ENCODE data around the gene LY6G6D. TPM values are rescaled to one million over a fixed set of nuclear protein-coding genes. Genes with fewer than 3 reads are reported as not detected.

LY6G6D gene
- total RNA-seq, 6 experiments from 2014 or later: not detected

DNA sequence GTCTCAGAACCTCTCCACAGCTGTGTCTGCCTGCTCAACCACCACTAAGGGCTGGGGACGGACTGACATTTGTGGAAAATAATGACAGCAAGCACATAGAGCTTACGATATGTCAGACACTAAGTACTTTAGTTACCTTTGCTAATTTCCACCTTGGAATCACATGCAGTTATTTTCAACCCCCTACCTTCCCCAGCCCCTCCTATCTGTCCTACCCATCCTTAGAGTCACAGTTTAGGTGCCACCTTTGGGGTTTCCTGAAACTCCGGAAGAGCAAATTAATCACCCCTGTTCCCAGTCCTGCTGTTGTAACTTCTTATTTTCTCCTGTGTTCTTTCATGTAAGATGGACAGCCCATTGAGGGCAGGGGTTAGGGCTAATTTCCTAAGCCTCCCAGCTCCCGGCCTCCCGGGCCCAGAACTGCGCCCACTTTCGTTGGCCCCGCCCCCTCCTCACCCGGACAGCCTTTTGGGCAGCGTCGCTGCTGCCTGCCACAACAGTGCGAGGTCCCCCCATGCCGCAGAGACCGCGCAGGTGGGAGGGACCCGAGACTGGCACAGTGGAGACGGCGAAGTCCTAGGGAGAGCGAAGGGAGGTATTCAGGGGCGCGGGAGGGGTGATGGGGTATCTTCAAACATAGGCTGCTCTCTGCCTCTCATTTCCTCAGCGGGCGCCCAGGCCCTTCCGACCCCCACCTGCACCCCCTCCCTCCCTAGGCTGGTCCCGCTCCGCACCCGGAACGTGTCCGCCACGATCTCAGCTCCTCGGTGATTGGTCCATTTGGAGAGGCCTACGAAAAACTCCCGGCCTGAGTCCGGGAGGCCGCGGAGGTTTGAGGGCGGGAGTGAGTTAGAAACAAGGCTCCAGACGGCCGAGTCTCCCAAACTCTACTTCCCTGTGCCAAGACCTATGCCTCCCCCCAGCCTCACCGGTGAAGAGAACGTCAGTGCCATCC, 12.8 kb downstream of the LY6G6D start:
- Mint-ChIP-seq H3K4me3 (peak overlapping the region; percentile 93), H3K36me3 (ENCODE audit: low read depth) (peaks cover 24% of the 10 kb centered on the region), H3K27ac (no peak overlapping the region), H3K9me3 (no peaks in the 10 kb centered on the region), H3K27me3 (ENCODE audit: insufficient read depth) (peaks cover 6% of the 10 kb centered on the region), H3K4me1 (ENCODE audit: low read depth) (peaks cover 36% of the 10 kb centered on the region)
- TF ChIP-seq, protein P1, sequence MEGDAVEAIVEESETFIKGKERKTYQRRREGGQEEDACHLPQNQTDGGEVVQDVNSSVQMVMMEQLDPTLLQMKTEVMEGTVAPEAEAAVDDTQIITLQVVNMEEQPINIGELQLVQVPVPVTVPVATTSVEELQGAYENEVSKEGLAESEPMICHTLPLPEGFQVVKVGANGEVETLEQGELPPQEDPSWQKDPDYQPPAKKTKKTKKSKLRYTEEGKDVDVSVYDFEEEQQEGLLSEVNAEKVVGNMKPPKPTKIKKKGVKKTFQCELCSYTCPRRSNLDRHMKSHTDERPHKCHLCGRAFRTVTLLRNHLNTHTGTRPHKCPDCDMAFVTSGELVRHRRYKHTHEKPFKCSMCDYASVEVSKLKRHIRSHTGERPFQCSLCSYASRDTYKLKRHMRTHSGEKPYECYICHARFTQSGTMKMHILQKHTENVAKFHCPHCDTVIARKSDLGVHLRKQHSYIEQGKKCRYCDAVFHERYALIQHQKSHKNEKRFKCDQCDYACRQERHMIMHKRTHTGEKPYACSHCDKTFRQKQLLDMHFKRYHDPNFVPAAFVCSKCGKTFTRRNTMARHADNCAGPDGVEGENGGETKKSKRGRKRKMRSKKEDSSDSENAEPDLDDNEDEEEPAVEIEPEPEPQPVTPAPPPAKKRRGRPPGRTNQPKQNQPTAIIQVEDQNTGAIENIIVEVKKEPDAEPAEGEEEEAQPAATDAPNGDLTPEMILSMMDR (IDR thresholded peaks at IDR 0.05): no peak
- DNase-seq: no peak

DNA sequence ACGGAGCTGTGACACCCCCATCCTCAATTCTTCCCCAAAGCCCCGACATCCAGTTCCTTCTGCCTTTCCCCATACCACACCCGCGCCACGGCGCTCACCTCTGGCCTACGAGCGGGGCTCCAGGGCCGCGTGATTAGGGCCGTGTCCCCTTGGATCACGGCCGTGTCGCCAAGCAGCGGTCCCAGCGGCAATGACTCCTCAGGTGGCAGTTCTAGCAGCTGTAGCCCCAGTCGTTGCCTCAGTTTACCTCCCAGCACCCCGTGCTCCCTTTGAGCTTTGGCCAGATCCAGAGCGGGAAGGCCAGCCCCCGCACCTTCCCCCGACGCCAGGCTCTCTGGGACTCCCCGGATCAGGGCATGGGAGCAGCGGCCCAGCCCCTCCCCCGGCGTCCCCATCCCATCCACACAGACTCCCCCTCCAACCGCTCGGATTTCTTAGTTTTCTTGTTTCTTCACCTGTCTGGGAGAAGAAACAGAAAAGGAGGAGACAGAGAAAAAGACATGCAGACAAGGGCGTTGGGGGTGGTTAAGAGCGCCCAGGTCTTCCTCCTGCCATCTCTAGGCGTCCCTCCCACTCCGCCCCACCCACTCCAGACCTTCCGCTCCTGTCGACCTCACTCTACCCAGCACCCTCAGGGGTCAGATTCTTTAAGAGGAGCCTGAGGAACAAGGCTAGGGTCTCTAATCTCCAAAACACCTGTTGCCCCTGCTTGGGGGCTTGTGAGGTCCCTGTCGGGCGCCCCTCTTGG, 13.8 kb downstream of the LY6G6D start, which contains the start of gene DDAH2:
TSS of gene DDAH2 (minus strand) at position 533 of the 748 bp plus-strand sequence. CDS start at position 395, 138 bp downstream.
- Mint-ChIP-seq H3K4me1 (ENCODE audit: low read depth) (peaks cover 46% of the 10 kb centered on the region), H3K27ac (peak within 1 kb of the TSS; percentile 94), H3K4me3 (peak within 1 kb of the TSS; percentile 93), H3K27me3 (ENCODE audit: insufficient read depth) (peaks cover 4% of the 10 kb centered on the region), H3K9me3 (no peaks in the 10 kb centered on the region), H3K36me3 (ENCODE audit: low read depth) (peaks cover 34% of the 10 kb centered on the region)
- DNase-seq: no peak
- TF ChIP-seq, protein P1 (IDR thresholded peaks at IDR 0.05): no peak; the same call in 1 of the 2 replicates

DNA sequence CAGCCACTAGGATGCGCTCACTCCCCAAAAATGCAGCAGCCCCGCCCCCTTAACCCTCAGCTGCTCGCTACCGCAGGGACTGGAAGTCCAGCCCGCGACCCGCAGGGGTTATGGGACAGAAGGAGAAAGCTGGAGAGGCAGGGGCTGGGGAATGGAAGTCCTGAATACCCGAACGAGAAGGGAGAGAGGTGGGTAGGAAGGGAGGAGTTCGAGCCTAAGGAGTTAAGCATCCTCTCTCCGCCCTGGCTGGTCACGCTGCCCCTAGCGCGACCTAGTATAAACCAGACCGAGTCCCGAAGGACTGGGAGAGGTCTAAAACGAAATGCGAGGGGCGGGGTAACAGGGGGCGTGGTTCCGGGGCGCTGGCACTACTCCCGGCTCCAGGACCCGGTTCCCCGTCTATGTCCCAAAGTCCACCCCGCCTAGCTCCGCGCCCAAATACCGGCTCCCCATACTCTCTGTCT, 14.4 kb downstream of the LY6G6D start:
- Mint-ChIP-seq H3K27me3 (ENCODE audit: insufficient read depth) (peaks cover 4% of the 10 kb centered on the region), H3K36me3 (ENCODE audit: low read depth) (peaks cover 40% of the 10 kb centered on the region), H3K4me1 (ENCODE audit: low read depth) (peaks cover 51% of the 10 kb centered on the region), H3K27ac (peak overlapping the region; percentile 94), H3K4me3 (peak overlapping the region; percentile 93), H3K9me3 (no peaks in the 10 kb centered on the region)
- TF ChIP-seq, protein P1 (IDR thresholded peaks at IDR 0.05): peak; percentile 75; the same call in 1 of the 2 replicates
- peak; percentile 85 for DNase-seq

DNA sequence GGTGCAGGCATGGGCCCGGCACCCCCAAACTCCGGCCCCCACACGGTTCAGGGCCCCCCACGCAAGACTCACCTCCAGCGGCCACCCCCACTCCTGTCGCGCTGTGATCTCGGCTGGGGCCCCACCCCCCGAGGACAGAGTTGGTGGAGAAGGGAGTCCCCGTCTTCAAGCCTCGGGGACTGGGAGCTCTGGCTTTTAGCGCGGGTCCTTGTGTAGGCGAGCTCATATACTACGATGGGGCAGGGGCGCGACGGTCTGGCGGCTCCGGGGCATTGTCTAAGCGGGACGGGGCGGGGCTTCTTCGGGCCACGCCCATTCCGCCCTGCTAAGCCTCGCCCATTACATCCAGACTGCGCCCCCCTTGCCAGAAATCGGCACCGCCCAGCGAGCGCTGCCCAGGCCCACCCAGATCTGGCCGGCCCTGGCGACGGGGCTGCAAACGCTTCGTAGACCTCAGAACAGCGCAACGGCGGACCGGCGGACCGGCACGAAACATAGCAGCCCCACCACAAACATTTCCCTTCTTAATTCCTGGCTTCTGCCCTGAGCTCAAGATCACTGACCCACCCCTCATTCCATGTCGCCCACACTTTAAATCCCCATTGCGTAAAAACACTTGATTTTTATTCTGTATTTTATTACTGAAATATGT, 15.0 kb downstream of the LY6G6D start:
- Mint-ChIP-seq H3K9me3 (no peaks in the 10 kb centered on the region), H3K27ac (peak overlapping the region; percentile 94), H3K4me3 (peak overlapping the region; percentile 93), H3K4me1 (ENCODE audit: low read depth) (peaks cover 51% of the 10 kb centered on the region), H3K36me3 (ENCODE audit: low read depth) (peaks cover 45% of the 10 kb centered on the region), H3K27me3 (ENCODE audit: insufficient read depth) (peaks cover 4% of the 10 kb centered on the region)
- TF ChIP-seq, protein P1 (IDR thresholded peaks at IDR 0.05): peak; percentile 10; the same call in 1 of the 2 replicates
- peak; percentile 80 for DNase-seq

DNA sequence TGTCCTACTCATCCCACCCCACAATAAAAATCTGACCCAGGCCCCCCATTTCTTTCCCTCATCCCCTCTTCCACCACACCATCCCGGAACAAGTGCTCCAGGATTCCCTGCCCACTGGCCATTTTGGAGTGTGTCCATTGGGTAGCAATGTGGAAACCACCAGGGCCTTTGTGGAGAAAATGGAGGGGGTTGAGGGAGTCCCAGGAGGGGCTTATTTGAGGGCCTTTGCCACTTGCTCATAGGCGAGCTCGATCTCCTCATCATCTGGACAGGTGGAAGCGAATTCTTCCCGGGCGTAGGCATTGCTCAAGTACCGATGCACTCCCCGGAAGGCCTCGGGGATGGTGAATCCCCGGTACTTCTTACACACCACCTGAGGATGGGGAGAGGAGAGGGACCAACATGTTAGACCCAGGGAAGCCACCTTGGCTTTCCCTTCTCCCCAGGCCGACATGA, 15.5 kb downstream of the LY6G6D start:
- H3K27ac Mint-ChIP-seq: peak overlapping the region; percentile 94

More for the DNA sequence above, 15.5 kb downstream of the LY6G6D start:
- TF ChIP-seq, protein P1 (IDR thresholded peaks at IDR 0.05): no peak
- Mint-ChIP-seq H3K4me3 (peak overlapping the region; percentile 93), H3K36me3 (ENCODE audit: low read depth) (peaks cover 51% of the 10 kb centered on the region), H3K27me3 (ENCODE audit: insufficient read depth) (peaks cover 2% of the 10 kb centered on the region), H3K4me1 (ENCODE audit: low read depth) (peaks cover 51% of the 10 kb centered on the region), H3K9me3 (no peaks in the 10 kb centered on the region)
- DNase-seq: no peak
